ENCODE results near the gene PCSK2. TPM values are rescaled to one million over a fixed set of nuclear protein-coding genes. Genes with fewer than 3 reads are reported as not detected.

PCSK2 gene
- total and polyA plus RNA-seq, 2 experiments from 2014 or later = 1.3 to 3.8 TPM

- H3K36me3 ChIP-seq (replicated peaks; ENCODE audit: insufficient read depth, low read depth) = no peaks in the 10 kb centered on the region
- H3K27ac ChIP-seq = no peak overlapping the region
- H3K27me3 ChIP-seq = peaks cover 10% of the 10 kb centered on the region
- H3K9me3 ChIP-seq (ENCODE audit: low read depth) = no peaks in the 10 kb centered on the region
- H3K4me3 ChIP-seq = no peak overlapping the region
- no peak for DNase-seq (ENCODE audit: low spot score)
- no peaks in the 10 kb centered on the region for H3K4me1 ChIP-seq (ENCODE audit: insufficient read depth)
- no peaks in the 10 kb centered on the region for H3K9me2 ChIP-seq (replicated peaks; ENCODE audit: insufficient read depth)
- no peak for TF ChIP-seq EZH2phosphoT487 (IDR thresholded peaks at IDR 0.05; ENCODE audit: low read depth, severe bottlenecking, unreplicated experiment)
- no peak for TF ChIP-seq CTCF (IDR thresholded peaks at IDR 0.05; ENCODE audit: poor library complexity)
- TF ChIP-seq EZH2 (IDR thresholded peaks at IDR 0.05; ENCODE audit: borderline replicate concordance) = no peak
- no peak overlapping the region for H2AFZ ChIP-seq
- H4K20me1 ChIP-seq (ENCODE audit: insufficient read depth, poor library complexity, severe bottlenecking) = no peaks in the 10 kb centered on the region
- no peaks in the 10 kb centered on the region for H3K79me2 ChIP-seq
- H3K4me2 ChIP-seq = no peak overlapping the region
These were observed 9.9 kb downstream of the PCSK2 start for GRCh38 chr20:17236766-17237165.

DNA sequence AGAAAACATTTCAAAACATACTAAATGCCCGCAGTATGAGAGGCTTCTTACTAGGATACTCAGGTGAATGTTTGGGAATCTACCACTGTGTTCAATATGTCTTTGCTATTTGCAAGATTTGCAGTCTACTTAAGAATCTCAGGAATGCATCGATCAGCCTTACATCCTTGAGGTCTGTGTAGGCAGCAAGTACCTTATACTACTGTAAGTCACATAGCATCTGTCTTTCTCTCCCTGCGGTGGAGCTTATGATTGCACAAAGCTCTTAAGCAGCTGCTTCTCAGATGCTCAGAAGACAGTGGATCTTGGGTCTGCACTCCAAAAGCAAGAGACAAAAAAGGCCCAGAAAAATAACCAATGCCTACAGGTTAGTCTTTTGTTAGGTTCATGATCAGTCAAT lies 21.4 kb downstream of the PCSK2 start:
- no peak overlapping the region for H3K4me3 ChIP-seq
- H3K9me3 ChIP-seq (ENCODE audit: low read depth) = no peaks in the 10 kb centered on the region
- H2AFZ ChIP-seq = no peak overlapping the region
- no peak overlapping the region for H3K27ac ChIP-seq
- no peaks in the 10 kb centered on the region for H3K79me2 ChIP-seq
- no peak overlapping the region for H3K4me2 ChIP-seq
- TF ChIP-seq EZH2 (IDR thresholded peaks at IDR 0.05; ENCODE audit: borderline replicate concordance) (no peak), CTCF (IDR thresholded peaks at IDR 0.05; ENCODE audit: poor library complexity) (no peak), EZH2phosphoT487 (IDR thresholded peaks at IDR 0.05; ENCODE audit: low read depth, severe bottlenecking, unreplicated experiment) (no peak)
- DNase-seq (ENCODE audit: low spot score) = no peak
- no peaks in the 10 kb centered on the region for H3K4me1 ChIP-seq (ENCODE audit: insufficient read depth)
- H3K9me2 ChIP-seq (replicated peaks; ENCODE audit: insufficient read depth) = no peaks in the 10 kb centered on the region
- H4K20me1 ChIP-seq (ENCODE audit: insufficient read depth, poor library complexity, severe bottlenecking) = no peaks in the 10 kb centered on the region
- WGBS (ENCODE audit: low lambda C conversion rate, missing lambda C conversion rate) = 80% methylated on average over 3 of the region's 3 CpGs
- H3K27me3 ChIP-seq = no peaks in the 10 kb centered on the region
- no peaks in the 10 kb centered on the region for H3K36me3 ChIP-seq (replicated peaks; ENCODE audit: insufficient read depth, low read depth)

- no peaks in the 10 kb centered on the region for H3K27me3 ChIP-seq
- no peaks in the 10 kb centered on the region for H3K9me3 ChIP-seq (ENCODE audit: low read depth)
- H3K4me1 ChIP-seq (ENCODE audit: insufficient read depth) = no peaks in the 10 kb centered on the region
- TF ChIP-seq EZH2phosphoT487 (IDR thresholded peaks at IDR 0.05; ENCODE audit: low read depth, severe bottlenecking, unreplicated experiment) = no peak
- TF ChIP-seq CTCF (IDR thresholded peaks at IDR 0.05; ENCODE audit: poor library complexity) = no peak
- no peak for TF ChIP-seq EZH2 (IDR thresholded peaks at IDR 0.05; ENCODE audit: borderline replicate concordance)
- no peaks in the 10 kb centered on the region for H3K79me2 ChIP-seq
- H2AFZ ChIP-seq = no peak overlapping the region
- H3K9me2 ChIP-seq (replicated peaks; ENCODE audit: insufficient read depth) = no peaks in the 10 kb centered on the region
- H3K27ac ChIP-seq = no peak overlapping the region
- 52% methylated on average over 3 of the region's 3 CpGs for WGBS (ENCODE audit: low lambda C conversion rate, missing lambda C conversion rate)
- no peak overlapping the region for H3K4me3 ChIP-seq
- no peak for DNase-seq (ENCODE audit: low spot score)
- no peak overlapping the region for H3K4me2 ChIP-seq
- no peaks in the 10 kb centered on the region for H4K20me1 ChIP-seq (ENCODE audit: insufficient read depth, poor library complexity, severe bottlenecking)
- no peaks in the 10 kb centered on the region for H3K36me3 ChIP-seq (replicated peaks; ENCODE audit: insufficient read depth, low read depth)
These were observed 35.9 kb downstream of the PCSK2 start for GRCh38 chr20:17262786-17263185.

DNA sequence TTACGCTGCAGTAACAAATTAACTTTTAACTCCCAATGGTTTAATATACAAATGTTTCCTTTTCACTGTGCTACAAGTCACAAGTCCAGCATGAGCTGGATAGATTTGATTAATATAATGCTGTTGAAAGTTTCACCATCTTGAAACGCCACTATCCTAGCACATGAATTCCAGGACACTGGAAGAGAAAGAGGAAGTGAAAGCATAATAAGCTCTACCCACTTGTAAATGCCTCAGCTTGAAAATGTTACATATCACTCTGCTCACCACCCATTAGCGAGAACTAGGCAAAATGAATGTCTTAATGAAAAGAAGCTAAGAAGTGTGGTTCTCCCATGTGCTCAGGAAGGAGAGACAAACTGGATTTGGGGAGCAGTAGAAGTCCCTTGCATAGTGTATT lies 46.9 kb downstream of the PCSK2 start:
- no peak overlapping the region for H3K27ac ChIP-seq
- no peak overlapping the region for H2AFZ ChIP-seq
- no peaks in the 10 kb centered on the region for H3K9me2 ChIP-seq (replicated peaks; ENCODE audit: insufficient read depth)
- H3K4me2 ChIP-seq = no peak overlapping the region
- DNase-seq (ENCODE audit: low spot score) = no peak
- H3K27me3 ChIP-seq = no peaks in the 10 kb centered on the region
- no peaks in the 10 kb centered on the region for H3K4me1 ChIP-seq (ENCODE audit: insufficient read depth)
- no peaks in the 10 kb centered on the region for H3K79me2 ChIP-seq
- TF ChIP-seq EZH2 (IDR thresholded peaks at IDR 0.05; ENCODE audit: borderline replicate concordance) (no peak), EZH2phosphoT487 (IDR thresholded peaks at IDR 0.05; ENCODE audit: low read depth, severe bottlenecking, unreplicated experiment) (no peak), CTCF (IDR thresholded peaks at IDR 0.05; ENCODE audit: poor library complexity) (no peak)
- WGBS (ENCODE audit: low lambda C conversion rate, missing lambda C conversion rate) = 94% methylated on average over 3 of the region's 3 CpGs
- H3K9me3 ChIP-seq (ENCODE audit: low read depth) = no peaks in the 10 kb centered on the region
- no peaks in the 10 kb centered on the region for H4K20me1 ChIP-seq (ENCODE audit: insufficient read depth, poor library complexity, severe bottlenecking)
- H3K4me3 ChIP-seq = no peak overlapping the region
- H3K36me3 ChIP-seq (replicated peaks; ENCODE audit: insufficient read depth, low read depth) = no peaks in the 10 kb centered on the region
